Spinal cord (tissue), 10 donors: Measurements from ENCODE around the gene VMAC. TPM values are rescaled to one million over a fixed set of nuclear protein-coding genes. Genes with fewer than 3 reads are reported as not detected.
A peak's percentile ranks its signal among the peaks of the same experiment; 100 is the strongest.
"Not testable (repeated sequence)": the region's sequence is repeated elsewhere in the genome, so short reads cannot be mapped to it uniquely, and the experiment has no call there.

ENCODE experiments used
- DNase-seq, 6 donors: peaks; one replicate each; pipeline versions ENCODE4 v3.0.0 to v3.0.0-alpha.2; 2013 to 2015; ENCODE audit warnings: low spot score in 6 of 6, low read depth in 4 of 6
- H3K27ac ChIP-seq: one replicate; pipeline ENCODE4 v1.5.1; 2013; ENCODE audit warnings: low read depth, low read length, control low read depth
- H3K27me3 ChIP-seq: one replicate; pipeline ENCODE4 v1.6.1; 2013; ENCODE audit warnings: low read length; ENCODE audit not compliant: control insufficient read depth, insufficient read depth
- H3K36me3 ChIP-seq: one replicate; pipeline ENCODE4 v1.6.1; 2013; ENCODE audit warnings: low read length; ENCODE audit not compliant: control insufficient read depth, insufficient read depth
- H3K4me1 ChIP-seq: one replicate; pipeline ENCODE4 v1.6.1; 2013; ENCODE audit warnings: low read length; ENCODE audit not compliant: control insufficient read depth, insufficient read depth
- H3K4me3 ChIP-seq: one replicate; pipeline ENCODE4 v1.5.1; 2013; ENCODE audit warnings: low read depth, low read length, control low read depth
- H3K9me3 ChIP-seq: one replicate; pipeline ENCODE4 v1.6.1; 2013; ENCODE audit warnings: low read length; ENCODE audit not compliant: control insufficient read depth, insufficient read depth
- WGBS: methylation state at CpG from one replicate; pipeline ENCODE4 v1.1.5; 2013; ENCODE audit warnings: missing lambda C conversion rate; ENCODE audit not compliant: insufficient coverage; 5-methylcytosine and 5-hydroxymethylcytosine counted together
- polyA plus RNA-seq, 2 donors: library from polyadenylated mRNA; unstranded; fragments of 120-200 nt; gene quantifications; one replicate each; pipeline ENCODE4 v1.2.1, GENCODE V29; 2013; ENCODE audit not compliant: insufficient read length in 2 of 2
- total RNA-seq, 2 donors: library from RNA; depleted of rRNA in 1 of 2; stranded (reverse); fragments of 120-200 nt in 1 of 2; fragments of >200 nt in 1 of 2; gene quantifications; one replicate each; pipeline versions ENCODE4 v1.2.3 to v1.2.4, GENCODE V29; 2013 to 2014
- donor health status: healthy.

The VMAC gene
- total and polyA plus RNA-seq, 4 donors = 4.7 to 9.8 (median 6.9) TPM

DNA sequence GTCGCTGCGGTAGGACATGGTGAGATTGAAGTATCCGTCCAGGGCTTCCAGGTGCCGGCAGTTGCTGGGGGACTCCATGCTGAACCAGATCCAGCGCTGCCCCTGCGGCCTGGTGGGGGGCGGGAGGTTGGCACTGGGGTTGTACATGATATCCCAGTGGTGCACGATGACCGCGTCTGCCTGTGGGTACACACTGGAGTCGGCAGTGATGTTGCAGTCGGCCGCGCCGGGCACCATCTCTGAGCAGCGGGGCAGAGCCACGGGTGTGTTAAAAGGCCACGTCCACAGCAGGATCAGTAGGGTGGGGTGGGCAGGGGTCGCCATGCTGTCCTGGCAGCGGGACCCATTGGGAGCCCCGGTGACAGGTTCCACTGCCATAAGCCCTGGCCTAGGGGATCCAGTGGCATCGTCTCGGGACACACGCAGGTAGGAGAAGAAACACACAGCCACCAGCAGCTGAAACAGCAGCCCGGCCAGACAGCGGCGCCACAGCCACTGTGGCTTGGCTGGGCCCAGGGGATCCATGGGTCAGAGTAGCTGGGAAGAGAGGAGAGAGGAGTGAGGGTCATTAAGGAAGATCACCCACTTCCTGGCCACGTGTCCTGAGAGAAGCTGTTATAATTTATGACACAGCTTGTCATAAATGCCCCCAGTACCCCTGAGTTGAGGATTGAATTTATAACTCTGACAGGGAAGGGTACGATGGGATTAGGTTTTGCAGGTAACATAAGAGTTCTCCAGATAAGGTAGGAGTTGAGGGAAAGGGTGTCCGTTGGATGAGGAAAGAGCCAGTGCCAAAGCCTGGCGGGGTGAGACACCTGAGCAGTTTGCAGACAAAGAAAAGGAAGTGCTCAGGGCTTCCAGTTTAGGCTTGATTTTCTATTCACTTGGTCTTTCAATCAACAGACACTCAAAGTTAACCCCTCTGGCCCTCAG is 37.2 kb upstream of the VMAC start:
- Histone ChIP-seq H3K9me3 (no peaks in the 10 kb centered on the region), H3K36me3 (no peaks in the 10 kb centered on the region), H3K4me3 (no peak overlapping the region), H3K27me3 (no peaks in the 10 kb centered on the region), H3K27ac (no peak overlapping the region), H3K4me1 (no peaks in the 10 kb centered on the region)
- 86% methylated on average over 30 of the region's 31 CpGs for WGBS
- DNase-seq = no peak

GRCh38 chr19:5870986-5871394 is 33.7 kb upstream of the VMAC start:
- no peaks in the 10 kb centered on the region for H3K4me1 ChIP-seq
- H3K36me3 ChIP-seq = no peaks in the 10 kb centered on the region
- WGBS = 85% methylated on average over 9 of the region's 12 CpGs
- H3K4me3 ChIP-seq = no peak overlapping the region
- H3K9me3 ChIP-seq = no peaks in the 10 kb centered on the region
- H3K27me3 ChIP-seq = no peaks in the 10 kb centered on the region
- no peak overlapping the region for H3K27ac ChIP-seq
- no peak for DNase-seq

- Histone ChIP-seq H3K4me3 (no peak overlapping the region), H3K27me3 (no peaks in the 10 kb centered on the region), H3K4me1 (no peaks in the 10 kb centered on the region), H3K36me3 (no peaks in the 10 kb centered on the region), H3K9me3 (no peaks in the 10 kb centered on the region), H3K27ac (no peak overlapping the region)
- WGBS = 93% methylated on average over 9 of the region's 12 CpGs
- DNase-seq = no peak
Measured at GRCh38 chr19:5873617-5874199, 31.0 kb upstream of the VMAC start.

DNA sequence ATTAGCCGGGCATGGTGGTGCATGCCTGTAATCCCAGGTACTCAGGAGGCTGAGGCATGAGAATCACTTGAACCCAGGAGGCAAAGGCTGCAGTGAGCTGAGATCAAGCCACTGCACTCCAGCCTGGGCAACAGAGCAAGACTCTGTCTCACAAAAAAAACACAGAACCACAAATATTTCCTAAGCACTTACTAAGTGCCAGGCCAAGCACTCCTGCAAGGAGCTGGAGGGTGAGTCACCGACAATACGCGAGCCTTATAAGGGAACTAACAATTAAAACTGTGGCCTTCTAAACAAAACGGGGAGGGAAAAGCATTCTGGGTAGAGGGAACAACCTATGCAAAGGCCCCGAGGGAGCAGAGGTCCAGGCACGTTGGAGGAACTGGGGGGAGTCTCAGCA is 30.2 kb upstream of the VMAC start:
- H3K4me3 ChIP-seq, H3K4me1 ChIP-seq, H3K27ac ChIP-seq, H3K36me3 ChIP-seq, H3K27me3 ChIP-seq, DNase-seq, H3K9me3 ChIP-seq: not testable (repeated sequence)
- WGBS = 80% methylated on average over 7 of the region's 7 CpGs

GRCh38 chr19:5877427-5877826 is 27.2 kb upstream of the VMAC start:
- no peak for DNase-seq
- Histone ChIP-seq H3K27me3 (peaks cover 2% of the 10 kb centered on the region), H3K4me1 (peaks cover 8% of the 10 kb centered on the region), H3K9me3 (no peaks in the 10 kb centered on the region), H3K36me3 (no peaks in the 10 kb centered on the region), H3K27ac (no peak overlapping the region), H3K4me3 (no peak overlapping the region)
- 92% methylated on average over 4 of the region's 8 CpGs for WGBS

DNA sequence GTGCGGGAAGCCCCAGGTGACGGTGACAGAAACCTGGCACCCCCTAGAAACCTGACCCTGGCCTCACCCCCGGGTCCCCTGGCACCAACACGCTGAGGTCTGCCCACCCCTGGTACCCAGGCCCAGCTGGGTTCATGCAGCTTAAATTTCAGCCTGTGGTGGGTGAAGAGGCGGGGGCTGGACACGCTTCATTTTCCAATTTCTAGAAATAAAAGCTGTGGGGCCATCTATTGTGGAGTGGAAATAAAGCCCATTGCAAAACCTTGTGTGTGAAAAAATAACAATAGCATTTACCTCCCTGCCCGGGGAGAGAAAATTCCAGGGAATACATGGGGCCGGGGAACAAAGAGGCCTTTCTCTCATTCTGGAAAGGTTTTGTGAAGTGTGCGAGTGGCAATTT is 26.8 kb upstream of the VMAC start:
- no peaks in the 10 kb centered on the region for H3K9me3 ChIP-seq
- H3K27me3 ChIP-seq = peaks cover 2% of the 10 kb centered on the region
- H3K4me1 ChIP-seq = peaks cover 8% of the 10 kb centered on the region
- peak in 1 of 6 donors; percentile 9 for DNase-seq
- no peaks in the 10 kb centered on the region for H3K36me3 ChIP-seq
- 28% methylated on average over 3 of the region's 9 CpGs for WGBS
- H3K4me3 ChIP-seq = no peak overlapping the region
- H3K27ac ChIP-seq = no peak overlapping the region

- Histone ChIP-seq H3K4me3 (no peak overlapping the region), H3K9me3 (no peaks in the 10 kb centered on the region), H3K27me3 (peaks cover 2% of the 10 kb centered on the region), H3K4me1 (peaks cover 8% of the 10 kb centered on the region), H3K36me3 (no peaks in the 10 kb centered on the region), H3K27ac (no peak overlapping the region)
- no peak for DNase-seq
- WGBS = 86% methylated on average over 1 of the region's 6 CpGs
Measured at GRCh38 chr19:5880196-5880595, 24.5 kb upstream of the VMAC start.

GRCh38 chr19:5880604-5881078 is 24.0 kb upstream of the VMAC start:
- 11% methylated on average over 11 of the region's 15 CpGs for WGBS
- Histone ChIP-seq H3K4me1 (peaks cover 8% of the 10 kb centered on the region), H3K9me3 (no peaks in the 10 kb centered on the region), H3K27ac (no peak overlapping the region), H3K27me3 (peaks cover 2% of the 10 kb centered on the region), H3K36me3 (no peaks in the 10 kb centered on the region), H3K4me3 (no peak overlapping the region)
- peak in 1 of 6 donors; percentile 36 for DNase-seq

DNA sequence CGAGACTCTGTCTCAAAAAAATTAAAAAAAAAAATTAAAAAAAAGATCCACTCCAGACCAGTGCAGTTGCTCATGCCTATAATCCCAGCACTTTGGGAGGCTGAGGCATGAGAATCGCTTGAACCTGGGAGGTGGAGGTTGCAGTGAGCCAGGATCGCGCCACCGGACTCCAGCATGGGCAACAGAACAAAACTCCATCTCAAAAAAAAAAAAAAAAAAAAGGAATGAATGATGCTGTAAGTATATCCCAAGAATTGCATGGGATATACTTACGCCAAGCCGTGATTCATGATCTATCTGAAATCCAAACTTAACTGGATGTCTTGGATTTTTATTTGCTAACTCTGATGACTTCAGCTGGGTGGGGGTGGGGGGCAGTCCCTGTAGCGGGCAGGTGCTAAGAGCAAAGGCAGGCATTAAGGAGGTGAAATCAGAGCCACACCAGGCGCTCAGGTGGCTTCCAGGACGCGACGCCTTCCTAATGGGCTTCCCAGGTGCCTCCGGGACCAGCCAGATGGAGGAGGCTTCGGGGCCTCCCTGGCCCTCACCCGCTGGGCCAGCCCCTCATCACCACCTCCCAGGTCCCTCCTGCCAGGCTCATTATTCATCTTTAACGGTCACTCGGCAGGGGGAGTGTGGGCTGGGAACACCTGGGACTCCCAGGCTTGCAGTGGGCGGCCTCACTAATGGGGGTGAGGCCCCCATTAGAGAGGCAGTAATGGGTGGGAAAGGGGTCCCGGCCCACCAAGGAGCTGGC is 23.0 kb upstream of the VMAC start:
- peaks cover 2% of the 10 kb centered on the region for H3K27me3 ChIP-seq
- H3K4me3 ChIP-seq = no peak overlapping the region
- no peaks in the 10 kb centered on the region for H3K9me3 ChIP-seq
- H3K4me1 ChIP-seq = peaks cover 8% of the 10 kb centered on the region
- H3K27ac ChIP-seq = no peak overlapping the region
- no peaks in the 10 kb centered on the region for H3K36me3 ChIP-seq
- 56% methylated on average over 11 of the region's 19 CpGs for WGBS
- no peak for DNase-seq
